COLO829 (cell line): ENCODE data around the gene POU2AF3.
"Not testable (repeated sequence)": the region's sequence is repeated elsewhere in the genome, so short reads cannot be mapped to it uniquely, and the experiment has no call there.

ENCODE experiments used
- DNase-seq: peaks from one replicate; pipeline ENCODE4 v3.0.0; 2012; ENCODE audit warnings: low spot score

The POU2AF3 gene, protein sequence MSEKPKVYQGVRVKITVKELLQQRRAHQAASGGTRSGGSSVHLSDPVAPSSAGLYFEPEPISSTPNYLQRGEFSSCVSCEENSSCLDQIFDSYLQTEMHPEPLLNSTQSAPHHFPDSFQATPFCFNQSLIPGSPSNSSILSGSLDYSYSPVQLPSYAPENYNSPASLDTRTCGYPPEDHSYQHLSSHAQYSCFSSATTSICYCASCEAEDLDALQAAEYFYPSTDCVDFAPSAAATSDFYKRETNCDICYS

DNA sequence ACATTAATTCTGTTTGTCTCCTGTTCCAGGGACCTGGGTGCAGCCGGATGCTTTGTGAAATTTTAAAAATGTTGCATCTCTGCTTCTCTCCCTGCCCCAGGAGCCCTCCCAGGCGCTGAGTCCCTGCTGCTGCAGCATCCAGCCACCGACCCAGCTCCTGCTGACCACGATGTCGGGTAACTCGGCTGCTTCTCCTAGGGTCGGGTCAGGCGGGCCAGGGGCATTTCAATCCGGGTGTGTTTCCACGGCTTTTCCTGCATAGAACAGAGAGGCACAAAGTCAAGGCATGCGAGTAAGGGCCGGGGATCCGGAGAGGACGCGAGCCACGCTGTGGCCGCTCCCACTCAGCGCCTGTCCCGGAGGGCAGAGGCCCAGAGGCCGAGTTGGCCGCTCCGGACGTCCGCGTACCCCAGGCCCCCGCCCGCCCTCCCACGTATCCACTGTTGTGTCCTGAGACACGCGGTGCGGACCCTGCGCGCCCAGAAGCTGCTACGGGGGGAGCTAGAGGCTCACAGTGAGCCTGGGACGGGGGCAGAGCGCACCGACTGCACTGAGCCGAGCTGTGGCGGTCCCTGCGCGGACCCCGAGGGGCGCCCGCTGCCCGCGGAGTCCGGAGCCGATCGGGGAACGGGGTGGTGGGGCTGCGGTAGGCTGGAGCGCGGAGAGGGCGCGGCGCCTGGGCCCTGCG lies at the start of gene POU2AF3:
Gene POU2AF3, plus strand, starts transcription at position 134 of the 688 bp plus-strand sequence. Its CDS starts 36 bp downstream, at position 170.
- no peak for DNase-seq

DNA sequence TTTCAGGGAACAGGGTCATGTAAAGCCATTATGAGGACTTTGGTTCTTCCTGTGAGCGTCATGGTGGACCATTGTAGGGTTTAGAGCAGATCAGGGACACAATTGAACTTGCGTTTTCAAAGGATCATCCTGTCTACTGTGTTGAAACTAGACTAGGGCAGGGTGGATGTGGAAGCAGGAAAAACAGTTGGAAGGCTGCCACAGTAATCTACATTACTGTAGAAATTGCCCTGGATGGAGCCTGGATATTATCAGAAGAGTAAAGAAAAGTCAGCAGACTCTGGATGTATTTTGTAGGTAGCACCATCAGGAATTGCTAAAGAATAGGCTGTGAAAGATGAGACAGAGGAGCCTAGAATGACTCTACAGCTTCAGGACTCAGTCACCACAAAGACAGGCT lies 47.4 kb upstream of the POU2AF3 start:
- DNase-seq = no peak

DNA sequence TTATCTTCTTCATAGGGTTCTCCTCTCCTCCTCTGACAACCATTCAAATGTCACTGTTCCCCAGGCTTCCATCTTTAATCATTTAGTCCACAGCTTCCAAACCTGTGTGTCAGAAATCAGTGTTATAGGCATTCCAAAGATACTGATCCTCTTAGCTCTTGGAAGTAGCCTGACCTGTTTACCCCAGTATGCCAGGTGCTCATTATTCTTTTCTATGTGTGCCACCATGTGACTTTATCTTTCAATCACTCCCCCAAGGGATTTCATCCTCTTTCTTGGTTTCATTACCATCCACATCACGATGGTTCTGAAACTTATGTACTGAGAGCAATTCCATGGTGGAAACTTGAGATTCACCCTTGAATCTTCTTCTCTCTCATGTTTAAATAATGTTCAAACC lies 45.2 kb upstream of the POU2AF3 start:
- DNase-seq = no peak

GRCh38 chr11:111253630-111254029 lies 44.7 kb upstream of the POU2AF3 start:
- no peak for DNase-seq

DNA sequence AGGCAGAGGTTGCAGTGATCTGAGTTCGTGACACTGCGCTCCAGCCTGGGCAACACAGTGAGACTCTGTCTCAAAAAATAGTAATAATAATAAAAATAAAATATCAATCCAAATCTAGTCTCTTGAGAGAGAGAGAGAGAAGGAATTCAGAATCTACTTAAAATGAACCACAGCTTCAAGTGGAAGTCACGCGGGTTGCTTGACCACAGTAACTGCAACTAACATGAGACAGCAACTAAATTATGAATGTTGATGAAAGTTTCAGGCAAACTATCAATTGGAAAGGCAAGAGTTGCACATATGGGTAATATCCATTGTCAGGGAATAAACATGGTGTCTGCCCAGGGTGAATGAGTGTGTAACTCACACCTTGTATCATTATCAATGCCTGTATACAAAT lies 40.3 kb upstream of the POU2AF3 start:
- DNase-seq = no peak

DNA sequence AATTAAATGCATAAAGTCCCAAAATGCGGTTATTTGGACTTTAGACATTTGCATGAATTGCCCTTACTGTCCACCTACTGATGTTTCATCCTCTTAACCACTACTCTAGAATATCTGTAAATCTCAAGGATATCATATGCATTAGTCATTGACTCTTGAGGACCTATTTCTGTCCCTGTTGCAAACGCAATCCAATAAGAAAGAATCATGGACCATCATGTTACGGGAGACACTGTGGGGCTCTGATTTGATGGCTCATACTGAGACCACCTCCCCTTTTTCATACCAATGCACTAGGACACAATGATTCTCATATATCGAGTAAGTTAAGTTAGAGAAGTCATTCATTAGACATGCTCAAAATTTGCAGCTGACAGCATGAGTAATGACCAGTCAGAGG lies 38.5 kb upstream of the POU2AF3 start:
- DNase-seq = no peak

DNA sequence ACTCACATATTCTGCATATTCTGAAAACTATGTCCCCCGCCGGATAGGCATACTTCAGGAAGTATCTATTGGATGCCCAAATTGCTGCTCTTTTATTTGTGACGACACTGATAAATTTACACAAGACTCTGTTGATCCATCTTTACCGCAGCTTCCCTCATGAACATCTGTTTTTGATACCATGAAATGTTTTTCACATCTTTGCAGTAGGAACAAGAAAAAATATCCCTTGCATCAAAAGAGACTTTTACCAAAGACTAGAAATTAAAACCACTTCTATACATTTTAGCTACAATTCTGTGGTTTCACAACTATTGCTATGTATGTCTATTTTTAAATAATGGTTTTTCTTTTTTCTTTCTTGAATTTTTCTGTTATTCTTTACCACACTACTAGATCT lies 37.5 kb upstream of the POU2AF3 start:
- no peak for DNase-seq

- no peak for DNase-seq
Measured at GRCh38 chr11:111264646-111265045, 33.7 kb upstream of the POU2AF3 start.

DNA sequence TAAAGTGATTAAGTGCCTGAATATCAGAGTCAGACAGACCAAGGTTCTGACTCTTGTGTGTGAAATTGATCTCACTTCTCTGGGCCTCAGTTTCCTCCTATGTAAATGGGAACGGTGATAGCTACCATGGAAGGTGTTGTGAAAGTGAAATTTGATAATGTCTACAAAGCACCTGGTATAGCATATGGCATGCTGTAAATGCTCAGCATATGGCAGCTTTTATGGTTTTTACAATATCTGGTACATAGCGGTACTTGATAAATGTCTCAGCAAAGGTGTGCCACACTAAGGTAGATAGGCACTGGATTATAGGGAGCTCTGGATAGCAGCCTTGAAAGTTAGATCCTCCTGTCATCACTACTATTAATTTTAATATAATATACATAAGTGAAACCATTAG lies 32.9 kb upstream of the POU2AF3 start:
- no peak for DNase-seq

DNA sequence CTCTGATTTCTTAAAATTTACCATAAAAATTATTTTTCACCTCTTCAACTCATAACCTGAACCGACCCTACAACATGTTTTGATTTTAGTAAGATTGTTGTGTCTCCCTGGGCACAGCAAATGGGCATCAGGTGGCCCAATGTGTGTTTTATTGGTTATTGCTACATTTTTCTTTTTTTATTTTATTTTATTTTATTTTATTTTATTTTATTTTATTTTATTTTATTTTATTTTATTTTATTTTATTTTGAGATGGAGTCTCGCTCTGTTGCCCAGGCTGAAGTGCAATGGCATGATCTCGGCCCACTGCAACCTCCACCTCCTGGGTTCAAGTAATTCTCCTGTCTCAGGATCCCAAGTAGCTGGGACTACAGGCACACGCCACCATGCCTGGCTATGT lies 30.0 kb upstream of the POU2AF3 start:
- DNase-seq = not testable (repeated sequence)

DNA sequence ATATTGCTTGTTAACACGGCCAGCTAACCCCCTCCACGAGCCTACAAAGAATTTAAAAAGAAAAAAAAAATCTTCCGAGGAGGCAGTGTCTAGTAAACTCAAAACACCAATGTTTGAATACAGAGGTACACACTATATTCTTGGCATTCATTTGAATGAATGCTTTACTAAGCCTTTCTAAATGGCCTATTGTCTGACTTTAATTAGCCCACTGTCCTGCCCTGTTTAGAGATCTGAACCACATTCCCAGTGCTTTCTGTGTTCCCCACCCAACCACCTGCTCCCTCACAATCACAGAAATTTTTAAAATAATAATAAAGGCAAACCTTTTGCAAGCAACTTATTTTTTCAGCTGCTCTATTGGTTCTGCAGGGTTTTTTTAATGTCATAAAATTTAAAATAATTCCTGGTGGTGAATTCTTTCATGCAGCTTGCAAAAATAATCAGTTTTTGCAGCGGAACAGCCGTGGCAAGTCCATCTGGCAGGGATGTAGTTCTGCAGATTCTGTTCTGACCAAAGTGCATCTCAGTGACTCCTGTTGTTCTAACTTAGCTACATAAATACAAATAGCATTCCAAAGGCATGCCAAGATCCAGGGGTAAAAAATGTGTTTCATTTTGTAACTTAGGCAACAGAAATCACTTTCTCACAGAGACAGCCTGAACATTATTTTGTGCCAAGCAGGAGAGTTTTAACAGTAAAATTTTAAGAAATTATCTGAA lies 29.0 kb upstream of the POU2AF3 start:
- peak; percentile 43 for DNase-seq

DNA sequence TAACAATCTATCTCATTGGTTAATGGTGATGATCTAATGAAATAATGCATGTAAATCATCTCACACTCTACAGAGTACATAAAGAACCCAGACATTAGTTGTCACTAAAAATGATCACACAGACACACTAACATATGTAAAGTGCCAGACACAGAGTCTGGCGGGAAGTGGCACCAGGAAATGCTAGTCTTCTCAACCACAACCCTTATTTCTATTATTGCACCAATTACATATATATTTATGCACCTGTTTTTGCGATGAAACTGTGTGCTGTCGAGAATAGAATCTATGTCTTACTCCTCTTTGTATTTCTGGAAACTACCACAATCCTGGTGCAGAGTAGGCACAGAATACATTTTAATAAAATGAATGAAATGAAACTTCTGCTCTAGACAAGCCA lies 25.9 kb upstream of the POU2AF3 start:
- no peak for DNase-seq

GRCh38 chr11:111282562-111283075 lies 15.7 kb upstream of the POU2AF3 start:
- no peak for DNase-seq

GRCh38 chr11:111283945-111284481 lies 14.3 kb upstream of the POU2AF3 start:
- DNase-seq = no peak

GRCh38 chr11:111285189-111286091 lies 12.9 kb upstream of the POU2AF3 start:
- DNase-seq = no peak

DNA sequence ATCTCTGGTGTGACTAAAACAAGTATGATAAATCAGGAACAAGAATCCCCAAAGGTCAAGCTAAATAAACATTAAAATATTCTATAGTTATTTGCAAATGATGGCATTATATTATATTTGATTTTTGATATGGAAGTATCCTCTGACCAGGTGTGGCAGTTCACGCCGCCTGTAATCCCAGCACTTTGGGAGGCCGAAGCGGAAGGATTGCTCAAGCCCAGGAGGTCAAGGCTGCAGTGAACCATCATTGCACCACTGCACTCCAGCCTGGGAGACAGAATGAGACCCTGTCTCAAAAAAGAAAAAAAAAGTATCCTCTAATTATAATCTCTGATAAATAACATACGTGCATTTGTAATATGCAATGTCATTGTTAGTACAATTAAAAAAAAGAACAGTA lies 6.6 kb upstream of the POU2AF3 start:
- DNase-seq = no peak

GRCh38 chr11:111292408-111292807 lies 5.9 kb upstream of the POU2AF3 start:
- DNase-seq = not testable (repeated sequence)

GRCh38 chr11:111296196-111296595 lies 2.1 kb upstream of the POU2AF3 start:
- no peak for DNase-seq

DNA sequence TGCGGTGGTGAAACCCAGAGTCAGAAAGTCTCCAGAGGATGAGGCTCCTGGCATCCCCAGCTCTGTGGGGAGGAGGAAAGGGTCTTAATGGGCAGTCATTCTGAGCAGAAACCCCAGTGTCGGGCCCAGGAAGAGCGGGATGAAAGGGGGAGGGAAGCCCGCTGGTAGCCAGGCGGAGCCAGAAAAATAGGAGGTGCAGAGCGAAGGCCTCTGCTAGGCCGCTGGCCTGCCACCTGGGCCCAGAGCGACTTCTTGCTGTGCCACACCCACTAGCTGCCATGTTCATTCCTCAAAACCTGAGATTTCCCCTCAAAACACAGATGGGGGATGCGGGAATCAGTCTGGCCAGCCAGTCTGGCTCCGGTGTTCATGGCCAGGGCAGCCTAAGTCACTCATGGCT lies 650 bp upstream of the POU2AF3 start:
- no peak for DNase-seq

- DNase-seq = peak; percentile 20
Measured at GRCh38 chr11:111299101-111300026, 1.0 kb downstream of the POU2AF3 start.

- no peak for DNase-seq
Measured at GRCh38 chr11:111300569-111300968, 2.2 kb downstream of the POU2AF3 start.
